ENCODE results near the gene PROCR. TPM values are rescaled to one million over a fixed set of nuclear protein-coding genes. Genes with fewer than 3 reads are reported as not detected.
"Not testable (repeated sequence)": the region's sequence is repeated elsewhere in the genome, so short reads cannot be mapped to it uniquely, and the experiment has no call there.

The PROCR gene
- total RNA-seq, 1 donor from 2014 or later: 0.45 TPM

DNA sequence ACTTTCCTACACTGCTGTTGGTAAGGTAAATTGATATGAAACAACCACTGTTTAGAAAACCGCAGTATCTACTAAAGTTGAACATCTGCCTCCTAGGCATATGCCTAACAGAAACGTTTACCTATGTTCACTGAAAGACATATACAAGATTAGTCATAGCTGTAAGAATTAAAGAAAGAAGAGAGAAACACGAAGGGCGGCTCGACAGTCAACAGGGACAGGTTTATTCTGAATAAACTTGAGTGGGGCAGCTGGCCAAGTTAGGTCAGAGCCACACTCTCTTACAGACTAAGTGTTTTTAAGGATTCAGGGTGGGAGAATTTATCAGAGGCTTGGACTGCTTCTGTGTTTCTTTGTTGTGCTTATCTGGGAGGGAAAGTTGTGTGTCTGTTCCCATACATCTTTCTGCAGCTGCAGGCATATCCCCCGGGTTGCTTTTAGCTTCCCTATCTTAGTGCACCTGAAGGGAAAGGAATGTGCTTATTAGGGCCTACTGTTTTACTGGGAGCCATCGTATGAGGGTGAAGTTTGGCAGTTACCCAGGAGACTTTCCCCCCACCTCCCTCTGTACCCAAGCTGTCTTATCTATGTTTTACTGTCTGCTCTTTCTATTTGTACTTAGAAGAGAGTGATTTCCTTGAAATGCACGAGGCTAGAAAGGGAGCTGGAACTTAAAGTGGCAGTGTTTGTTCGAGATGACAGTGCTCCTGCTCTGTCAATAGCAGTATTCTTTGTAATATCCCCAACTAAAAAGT lies 20.4 kb downstream of the PROCR start:
- intact Hi-C loops (cut with micrococcal nuclease): no loop called here

DNA sequence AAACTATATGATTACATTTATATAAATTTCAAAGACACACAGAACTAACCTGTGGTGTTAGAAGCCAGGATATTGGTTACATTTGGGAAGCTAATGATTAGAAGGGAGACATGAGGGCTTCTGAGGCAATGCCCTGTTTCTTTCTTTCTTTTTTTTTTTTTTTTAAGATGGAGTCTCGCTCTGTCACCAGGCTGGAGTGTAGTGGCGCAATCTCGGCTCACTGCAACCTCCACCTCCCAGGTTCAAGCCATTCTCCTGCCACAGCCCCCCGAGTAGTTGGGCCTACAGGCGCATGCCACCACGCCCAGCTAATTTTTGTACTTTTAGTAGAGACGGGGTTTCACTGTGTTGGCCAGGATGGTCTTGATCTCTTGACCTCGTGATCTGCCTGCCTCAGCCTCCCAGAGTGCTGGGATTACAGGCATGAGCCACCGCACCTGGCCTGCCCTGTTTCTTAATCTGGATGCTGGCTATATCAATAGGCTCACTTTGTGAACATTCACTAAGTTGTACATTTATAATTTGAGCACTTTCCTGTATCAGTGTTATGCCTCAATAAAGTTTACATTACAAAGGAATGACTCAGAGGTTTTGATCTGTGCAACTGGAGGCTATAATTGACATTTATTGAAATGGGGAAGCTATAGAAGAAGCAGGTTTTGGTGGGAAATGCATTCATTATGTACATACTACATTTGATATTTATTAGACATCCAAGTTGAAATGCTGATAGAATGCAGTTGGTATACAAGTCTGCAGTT lies 21.3 kb downstream of the PROCR start:
- intact Hi-C loops (cut with micrococcal nuclease): not testable (repeated sequence)

DNA sequence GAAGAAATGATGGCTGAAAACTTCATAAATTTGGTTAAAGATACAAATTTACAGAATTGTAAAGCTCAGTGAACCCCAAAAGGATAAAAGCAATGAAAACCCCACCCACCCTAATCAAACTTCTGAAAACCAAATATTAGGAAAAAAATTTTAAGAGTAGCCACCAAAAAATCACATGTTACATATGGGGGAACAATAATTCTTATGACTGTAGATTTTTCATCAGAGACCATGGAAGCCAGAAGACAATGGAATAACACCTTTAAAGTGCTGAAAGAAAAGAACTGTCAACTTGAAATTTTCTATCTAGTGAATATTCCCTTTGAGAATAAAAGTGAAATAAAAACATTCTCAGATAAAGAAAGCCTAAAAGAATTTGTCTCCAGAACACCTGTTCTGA lies 24.4 kb downstream of the PROCR start:
- intact Hi-C loops (cut with micrococcal nuclease): no loop called here

DNA sequence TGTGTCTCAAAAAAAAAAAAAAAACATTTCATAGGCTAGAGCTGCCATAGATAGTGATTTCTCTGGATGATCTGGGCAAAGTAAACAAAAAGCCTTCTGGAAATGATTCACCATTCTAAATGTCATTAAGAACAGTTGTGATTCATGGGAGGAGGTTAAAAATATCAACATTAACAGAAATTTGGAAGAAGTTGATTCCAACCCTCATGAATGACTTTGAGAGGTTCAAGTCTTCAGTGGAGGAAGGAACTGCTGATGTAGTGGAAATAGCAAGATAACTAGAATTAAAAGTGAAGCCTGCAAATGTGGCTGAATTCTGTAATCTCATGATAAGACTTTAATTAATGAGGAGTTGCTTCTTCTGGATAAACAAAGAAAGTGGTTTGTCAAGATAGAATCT lies 27.9 kb downstream of the PROCR start:
- intact Hi-C loops (cut with micrococcal nuclease): no loop called here

DNA sequence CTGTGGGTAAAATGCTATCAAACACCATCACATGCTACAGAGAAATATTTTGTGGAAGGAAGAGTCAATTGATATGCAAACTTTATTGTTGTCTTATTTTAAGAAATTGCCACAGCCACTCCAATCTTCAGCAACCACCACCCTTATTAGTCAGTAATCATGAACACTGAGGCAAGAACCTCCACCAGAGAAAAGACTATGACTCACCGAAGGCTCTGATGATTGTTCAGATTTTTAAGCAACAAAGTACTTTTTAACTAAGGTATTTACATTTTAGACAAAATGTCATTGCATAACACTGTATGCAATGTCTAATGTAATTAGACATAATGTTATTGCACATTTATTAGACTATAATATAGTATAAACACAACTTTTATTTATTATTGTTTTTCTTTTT lies 28.4 kb downstream of the PROCR start:
- intact Hi-C loops (cut with micrococcal nuclease): no loop called here

DNA sequence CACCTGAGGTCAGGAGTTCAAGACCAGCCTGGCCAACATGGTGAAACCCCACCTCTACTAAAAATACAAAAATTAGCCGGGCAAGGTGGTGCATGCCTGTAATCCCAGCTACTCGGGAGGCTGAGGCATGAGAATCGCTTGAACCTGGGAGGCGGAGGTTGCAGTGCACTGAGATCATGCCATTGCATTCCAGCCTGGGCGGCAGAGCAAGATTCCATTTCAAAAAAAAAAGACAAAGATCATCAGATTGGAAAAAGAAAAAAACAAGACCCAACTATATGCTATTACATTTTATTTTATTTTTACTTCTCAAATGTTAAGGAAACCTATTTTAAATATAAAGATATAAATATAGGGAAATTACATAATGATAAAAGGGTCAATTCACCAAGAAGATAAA lies 29.6 kb downstream of the PROCR start:
- intact Hi-C loops (cut with micrococcal nuclease): not testable (repeated sequence)

- intact Hi-C loops (cut with micrococcal nuclease): loop anchor here (5.0 kb wide), 1 partner anchor 375 kb away; no protein-coding TSS in a partner anchor
These were observed 34.9 kb downstream of the PROCR start for GRCh38 chr20:35206802-35207201.

GRCh38 chr20:35207950-35208611 lies 36.2 kb downstream of the PROCR start:
- intact Hi-C loops (cut with micrococcal nuclease): loop anchor here (1.0 to 5.0 kb wide), 4 partner anchors 63 to 376 kb away; no protein-coding TSS in a partner anchor

- intact Hi-C loops (cut with micrococcal nuclease): no loop called here
These were observed 43.4 kb downstream of the PROCR start for GRCh38 chr20:35215066-35215956.

DNA sequence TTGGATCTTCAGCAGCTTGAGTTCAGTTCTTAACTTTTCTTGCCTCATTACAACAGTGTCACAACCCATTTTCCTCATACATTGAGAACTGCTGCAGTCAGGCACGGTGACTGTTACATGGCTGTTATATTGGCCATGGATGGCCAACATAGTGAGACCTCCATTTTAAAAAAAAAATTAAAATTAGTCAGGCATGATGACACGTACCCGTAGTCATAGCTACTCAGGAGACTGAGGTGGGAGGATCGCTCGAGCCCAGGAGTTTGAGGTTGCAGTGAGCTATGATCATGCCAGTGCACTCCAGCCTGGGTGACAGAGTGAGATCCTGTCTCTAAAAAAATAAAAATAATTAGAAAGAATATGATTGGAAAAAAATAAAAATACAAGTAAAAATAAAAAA lies 44.7 kb downstream of the PROCR start:
- intact Hi-C loops (cut with micrococcal nuclease): no loop called here

DNA sequence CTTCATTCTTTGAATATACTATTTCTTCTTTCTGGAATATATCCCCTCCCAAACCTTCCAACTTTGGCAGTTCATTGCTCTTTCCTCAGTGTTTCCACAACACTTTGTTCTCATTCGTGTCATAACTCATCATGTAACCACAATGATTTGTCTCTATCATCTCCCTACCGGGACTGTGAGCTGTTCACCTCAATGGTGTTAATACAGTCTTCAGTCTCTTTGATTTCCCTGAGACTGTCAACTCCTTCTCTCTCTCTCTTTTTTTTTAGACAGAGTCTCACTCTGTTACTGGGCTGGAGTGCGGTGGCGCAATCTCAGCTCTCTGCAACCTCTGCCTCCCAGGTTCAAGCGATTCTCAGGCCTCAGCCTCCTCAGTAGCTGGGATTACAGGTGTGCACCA lies 52.1 kb downstream of the PROCR start:
- intact Hi-C loops (cut with micrococcal nuclease): no loop called here

DNA sequence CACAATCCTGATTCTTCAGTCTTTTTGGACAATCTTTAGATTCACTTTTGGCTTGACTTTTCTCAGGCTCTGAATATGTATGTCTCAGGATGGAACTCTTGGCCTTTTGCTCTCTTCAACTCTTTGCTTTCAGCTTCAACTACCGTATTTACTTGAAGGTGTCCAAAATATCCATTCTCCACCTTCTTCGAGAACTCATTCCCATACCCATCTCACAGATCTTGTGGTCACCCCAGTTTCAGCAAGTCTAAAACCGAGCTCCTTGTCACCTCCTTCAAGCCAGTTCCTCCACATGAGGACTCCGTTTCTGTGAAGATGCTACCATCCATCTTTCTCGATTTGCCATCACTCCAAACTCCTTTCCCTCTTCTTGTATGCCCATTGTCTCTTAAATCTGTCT lies 52.7 kb downstream of the PROCR start:
- intact Hi-C loops (cut with micrococcal nuclease): no loop called here

DNA sequence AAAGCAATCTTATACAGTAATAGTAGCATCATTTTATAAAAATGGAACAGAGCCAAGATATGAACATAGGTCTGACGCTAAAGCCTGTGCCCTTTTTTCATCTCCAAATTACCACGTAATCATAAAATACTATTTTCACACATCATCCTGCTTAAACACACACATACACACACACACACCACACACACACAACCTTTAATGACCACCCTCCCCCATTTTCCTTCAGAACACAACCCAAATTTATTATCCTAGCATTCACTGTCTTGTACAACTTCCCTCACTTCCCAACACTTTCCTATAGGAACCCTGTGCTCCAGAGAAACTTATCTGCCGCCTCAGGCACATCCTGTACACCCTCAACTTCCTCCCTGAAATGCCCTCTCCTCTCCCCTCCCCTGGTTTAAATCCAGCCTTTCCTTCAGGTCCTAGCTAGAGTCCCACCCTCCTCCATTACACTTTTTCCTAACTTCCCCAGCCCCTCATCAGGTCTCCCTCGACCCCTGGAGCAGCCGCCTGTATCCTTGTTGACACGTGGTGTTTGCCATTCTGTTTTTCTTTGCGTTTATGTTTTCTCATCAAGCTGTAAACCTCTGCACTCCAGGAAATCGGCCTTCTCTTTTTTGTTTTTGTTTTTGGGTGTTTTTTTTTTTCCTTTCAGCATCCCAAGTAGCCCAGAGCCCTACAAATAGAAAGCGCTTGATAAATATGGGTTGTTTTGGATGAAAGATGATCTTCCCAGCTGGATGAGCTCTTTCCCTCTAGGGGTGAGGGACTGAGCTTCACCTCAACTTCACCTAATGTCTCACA lies 53.6 kb downstream of the PROCR start:
- intact Hi-C loops (cut with micrococcal nuclease): no loop called here

- intact Hi-C loops (cut with micrococcal nuclease): no loop called here
These were observed 54.4 kb downstream of the PROCR start, which contains the start of gene MMP24 for GRCh38 chr20:35226126-35226883. MMP24 (plus strand) TSS chr20:35226690; CDS start chr20:35226739, 49 bp downstream.

Other genes starting within 250 kb of the PROCR start
- 47.2 and 53.1 TPM in 2 replicates for gene GSS, start 216.3 kb upstream of the PROCR start, total RNA-seq
- 0.20 TPM in 2 replicates for gene MYH7B, start 216.2 kb upstream of the PROCR start, total RNA-seq
- 50.3 and 50.6 TPM in 2 replicates for gene TRPC4AP, start 79.3 kb upstream of the PROCR start, total RNA-seq
- 28.4 and 29.0 TPM in 2 replicates for gene EDEM2, start 24.7 kb upstream of the PROCR start, total RNA-seq
- gene MMP24, start 54.6 kb downstream of the PROCR start, total RNA-seq: not detected in 2 replicates
- 25.2 and 29.4 TPM in 2 replicates for gene MMP24OS, start 106.0 kb downstream of the PROCR start, total RNA-seq
- 111 and 112 TPM in 2 replicates for gene EIF6, start 112.7 kb downstream of the PROCR start, total RNA-seq
- gene FAM83C, start 120.4 kb downstream of the PROCR start, total RNA-seq: not detected in 2 replicates
- gene UQCC1, start 239.9 kb downstream of the PROCR start, total RNA-seq: 45.0 and 53.9 TPM in 2 replicates